Epidermal melanocyte (primary cell): Measurements from ENCODE around the gene CLEC10A.
A peak's percentile ranks its signal among the peaks of the same experiment; 100 is the strongest.
"Not testable (repeated sequence)": the region's sequence is repeated elsewhere in the genome, so short reads cannot be mapped to it uniquely, and the experiment has no call there.

Experiments
- DNase-seq: peaks from one replicate; pipeline ENCODE4 v3.0.0; 2011; ENCODE audit warnings: low spot score; ENCODE audit not compliant: insufficient read length

CLEC10A gene

GRCh38 chr17:7108981-7109380 is 28.9 kb upstream of the CLEC10A start:
- no peak for DNase-seq

GRCh38 chr17:7108560-7108925 is 28.5 kb upstream of the CLEC10A start:
- DNase-seq, result no peak

GRCh38 chr17:7107795-7108559 is 27.9 kb upstream of the CLEC10A start:
- DNase-seq, result no peak

- DNase-seq, result no peak
Observed at GRCh38 chr17:7107012-7107754, 27.1 kb upstream of the CLEC10A start.

- DNase-seq, result no peak
Observed at GRCh38 chr17:7102421-7102820, 22.4 kb upstream of the CLEC10A start.

GRCh38 chr17:7101531-7101930 is 21.5 kb upstream of the CLEC10A start:
- no peak for DNase-seq

GRCh38 chr17:7100641-7101379 is 20.8 kb upstream of the CLEC10A start:
- not testable (repeated sequence) for DNase-seq

GRCh38 chr17:7098802-7099459 is 18.9 kb upstream of the CLEC10A start:
- DNase-seq, result no peak

- DNase-seq, result no peak
Observed at GRCh38 chr17:7097940-7098339, 17.9 kb upstream of the CLEC10A start.

GRCh38 chr17:7095625-7096024 is 15.6 kb upstream of the CLEC10A start:
- peak; percentile 14 for DNase-seq

GRCh38 chr17:7094652-7095019 is 14.6 kb upstream of the CLEC10A start:
- DNase-seq, result peak; percentile 5

GRCh38 chr17:7091311-7092005 is 11.4 kb upstream of the CLEC10A start:
- DNase-seq, result not testable (repeated sequence)

GRCh38 chr17:7089570-7089969 is 9.5 kb upstream of the CLEC10A start:
- not testable (repeated sequence) for DNase-seq

GRCh38 chr17:7088442-7088841 is 8.4 kb upstream of the CLEC10A start:
- not testable (repeated sequence) for DNase-seq

GRCh38 chr17:7084088-7084487 is 4.0 kb upstream of the CLEC10A start:
- no peak for DNase-seq

- no peak for DNase-seq
Observed at GRCh38 chr17:7083592-7083991, 3.5 kb upstream of the CLEC10A start.

- DNase-seq, result no peak
Observed at GRCh38 chr17:7081341-7082062, 1.5 kb upstream of the CLEC10A start.

GRCh38 chr17:7080456-7081041 is 498 bp upstream of the CLEC10A start:
- DNase-seq, result no peak

- no peak for DNase-seq
Observed at GRCh38 chr17:7078711-7079110, 1.3 kb downstream of the CLEC10A start.
